Heart left ventricle (tissue), 13 donors: ENCODE results near the gene MB21D2.

Experiments
- POLR2A ChIP-seq, 2 donors: fragments of 450-650 bp; IDR thresholded peaks; one replicate each; pipeline ENCODE4 v1.6.1; 2017; ENCODE audit warnings: antibody characterized with exemption in 2 of 2, mild to moderate bottlenecking in 2 of 2, moderate library complexity in 2 of 2
- TF ChIP-seq, protein P1 (sequence below), 12 donors: fragments of 200-600 bp; sonication (generic) in 4 of 12; IDR thresholded peaks; one replicate each; pipeline versions ENCODE4 v1.5.0 to v1.8.0; 2018 to 2022; ENCODE audit warnings: antibody characterized with exemption in 12 of 12, mild to moderate bottlenecking in 5 of 12
- donor health status: ischemic (EF 13 %, LVEDD 7.1; RV severe dilation, severe dysfunction).
- donor health status: DM: no; HTN: yes; CAD: no.
- donor health status: DM: no; HTN: no; CAD: no.
- donor health status: ischemic (EF 25% LVEDD 6.9; RV normal size, moderate dysfunction).
- donor health status: ischemic (EF 25% LVEDD 5.7; RV mildly dilated, moderate dysfunction).
- donor health status: ischemic (EF 35%, LVEDD 5.7; RV mildly dilated, moderate dysfunction).
- donor health status: nonischemic (EF 11% LVEDD 7.7; RV severe dilation, severe dysfunction).
- donor health status: DM: yes; HTN: yes; CAD: no.
- donor health status: PGD.
- donor health status: ischemic (EF 29% LVEDD 5.4; RV normal size, mild dysfunction).
- donor health status: nonischemic (EF 23%, LVEDD 6.1; RV moderate dilation, normal function).

DNA sequence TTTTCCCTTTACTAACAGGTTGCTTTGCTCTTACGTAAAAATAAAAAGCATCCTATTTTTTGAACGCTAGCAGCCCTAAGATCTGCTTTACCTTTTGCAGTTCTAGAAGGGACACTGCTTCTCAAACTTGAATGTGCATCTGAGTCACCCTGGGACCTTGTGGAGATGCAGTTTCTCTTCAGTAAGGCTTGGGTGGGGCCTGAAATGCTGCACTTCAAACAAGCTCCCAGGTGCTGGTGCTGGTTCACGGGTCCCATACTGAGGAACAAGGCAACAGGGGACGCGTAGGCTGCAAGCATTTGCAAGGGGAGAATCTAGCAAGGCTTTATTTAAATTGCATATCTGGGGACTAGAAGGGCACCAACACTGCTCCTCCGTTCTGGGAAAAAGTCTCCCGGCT, 30.0 kb downstream of the MB21D2 start:
- TF ChIP-seq, protein P1, sequence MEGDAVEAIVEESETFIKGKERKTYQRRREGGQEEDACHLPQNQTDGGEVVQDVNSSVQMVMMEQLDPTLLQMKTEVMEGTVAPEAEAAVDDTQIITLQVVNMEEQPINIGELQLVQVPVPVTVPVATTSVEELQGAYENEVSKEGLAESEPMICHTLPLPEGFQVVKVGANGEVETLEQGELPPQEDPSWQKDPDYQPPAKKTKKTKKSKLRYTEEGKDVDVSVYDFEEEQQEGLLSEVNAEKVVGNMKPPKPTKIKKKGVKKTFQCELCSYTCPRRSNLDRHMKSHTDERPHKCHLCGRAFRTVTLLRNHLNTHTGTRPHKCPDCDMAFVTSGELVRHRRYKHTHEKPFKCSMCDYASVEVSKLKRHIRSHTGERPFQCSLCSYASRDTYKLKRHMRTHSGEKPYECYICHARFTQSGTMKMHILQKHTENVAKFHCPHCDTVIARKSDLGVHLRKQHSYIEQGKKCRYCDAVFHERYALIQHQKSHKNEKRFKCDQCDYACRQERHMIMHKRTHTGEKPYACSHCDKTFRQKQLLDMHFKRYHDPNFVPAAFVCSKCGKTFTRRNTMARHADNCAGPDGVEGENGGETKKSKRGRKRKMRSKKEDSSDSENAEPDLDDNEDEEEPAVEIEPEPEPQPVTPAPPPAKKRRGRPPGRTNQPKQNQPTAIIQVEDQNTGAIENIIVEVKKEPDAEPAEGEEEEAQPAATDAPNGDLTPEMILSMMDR (IDR thresholded peaks at IDR 0.05), result no peak
- TF ChIP-seq POLR2A (IDR thresholded peaks at IDR 0.05), result no peak
